ENCODE results near the gene GALNT17. TPM values are rescaled to one million over a fixed set of nuclear protein-coding genes. Genes with fewer than 3 reads are reported as not detected.

The GALNT17 gene
- total RNA-seq, 1 donor = 0.36 TPM

GRCh38 chr7:71453630-71454029 lies 321.7 kb downstream of the GALNT17 start:
- no peaks in the 10 kb centered on the region for H3K36me3 ChIP-seq (ENCODE audit: insufficient read depth, low read length)
- no peak for TF ChIP-seq CTCF (IDR thresholded peaks at IDR 0.05; ENCODE audit: extremely low read depth, low read depth, low read length)
- no peak overlapping the region for H3K4me2 ChIP-seq (ENCODE audit: insufficient read depth, low read length)
- H3K4me1 ChIP-seq (ENCODE audit: insufficient read depth, low read length) = no peaks in the 10 kb centered on the region
- DNase-seq (ENCODE audit: insufficient read length, low spot score, missing footprints) = no peak
- H2AFZ ChIP-seq (ENCODE audit: low read length) = no peak overlapping the region
- no peak overlapping the region for H3K4me3 ChIP-seq (ENCODE audit: insufficient read depth, low read length)
- H4K20me1 ChIP-seq (ENCODE audit: insufficient read depth, low read length) = no peaks in the 10 kb centered on the region
- peaks cover 2% of the 10 kb centered on the region for H3K9me3 ChIP-seq (ENCODE audit: low read depth, low read length)
- no peak overlapping the region for H3K27ac ChIP-seq (ENCODE audit: low read depth, low read length)
- H3K79me2 ChIP-seq (ENCODE audit: insufficient read depth, low read length) = no peaks in the 10 kb centered on the region
- no peaks in the 10 kb centered on the region for H3K27me3 ChIP-seq (ENCODE audit: insufficient read depth, low read length)

GRCh38 chr7:71454981-71455380 lies 323.0 kb downstream of the GALNT17 start:
- DNase-seq (ENCODE audit: insufficient read length, low spot score, missing footprints) = no peak
- TF ChIP-seq CTCF (IDR thresholded peaks at IDR 0.05; ENCODE audit: extremely low read depth, low read depth, low read length) = no peak
- no peak overlapping the region for H3K4me2 ChIP-seq (ENCODE audit: insufficient read depth, low read length)

DNA sequence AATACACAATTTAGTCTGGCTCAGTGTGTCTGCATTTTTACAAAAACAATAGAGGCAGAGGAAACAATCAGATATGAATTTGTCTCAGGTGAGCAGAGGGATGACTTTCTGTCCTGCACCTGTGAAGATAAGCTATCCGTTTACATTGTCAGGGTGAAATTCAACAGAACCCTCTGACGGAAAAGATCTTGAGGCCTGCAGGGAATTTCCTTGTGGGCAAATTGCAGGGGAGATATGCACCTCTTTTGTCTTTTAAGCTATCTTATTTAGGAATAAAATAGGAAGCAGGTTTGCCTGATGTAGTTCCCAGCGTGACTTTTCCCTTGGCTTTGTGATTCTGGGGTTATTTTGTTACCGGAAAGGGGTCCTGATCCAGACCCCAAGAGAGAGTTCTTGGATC lies 325.1 kb downstream of the GALNT17 start:
- Histone ChIP-seq H3K27ac (ENCODE audit: low read depth, low read length) (no peak overlapping the region), H3K4me1 (ENCODE audit: insufficient read depth, low read length) (no peaks in the 10 kb centered on the region), H3K9me3 (ENCODE audit: low read depth, low read length) (peaks cover 2% of the 10 kb centered on the region), H3K4me3 (ENCODE audit: insufficient read depth, low read length) (no peak overlapping the region), H3K4me2 (ENCODE audit: insufficient read depth, low read length) (no peak overlapping the region), H2AFZ (ENCODE audit: low read length) (no peak overlapping the region), H3K79me2 (ENCODE audit: insufficient read depth, low read length) (no peaks in the 10 kb centered on the region), H4K20me1 (ENCODE audit: insufficient read depth, low read length) (no peaks in the 10 kb centered on the region), H3K27me3 (ENCODE audit: insufficient read depth, low read length) (no peaks in the 10 kb centered on the region), H3K36me3 (ENCODE audit: insufficient read depth, low read length) (no peaks in the 10 kb centered on the region)
- DNase-seq (ENCODE audit: insufficient read length, low spot score, missing footprints) = no peak
- no peak for TF ChIP-seq CTCF (IDR thresholded peaks at IDR 0.05; ENCODE audit: extremely low read depth, low read depth, low read length)

More at GRCh38 chr7:71454981-71455380, 323.0 kb downstream of the GALNT17 start:
- H3K27ac ChIP-seq (ENCODE audit: low read depth, low read length) = no peak overlapping the region
- peaks cover 2% of the 10 kb centered on the region for H3K9me3 ChIP-seq (ENCODE audit: low read depth, low read length)
- H3K27me3 ChIP-seq (ENCODE audit: insufficient read depth, low read length) = no peaks in the 10 kb centered on the region
- no peaks in the 10 kb centered on the region for H3K79me2 ChIP-seq (ENCODE audit: insufficient read depth, low read length)
- no peaks in the 10 kb centered on the region for H3K4me1 ChIP-seq (ENCODE audit: insufficient read depth, low read length)
- H3K4me3 ChIP-seq (ENCODE audit: insufficient read depth, low read length) = no peak overlapping the region
- no peaks in the 10 kb centered on the region for H4K20me1 ChIP-seq (ENCODE audit: insufficient read depth, low read length)
- H2AFZ ChIP-seq (ENCODE audit: low read length) = no peak overlapping the region
- no peaks in the 10 kb centered on the region for H3K36me3 ChIP-seq (ENCODE audit: insufficient read depth, low read length)

DNA sequence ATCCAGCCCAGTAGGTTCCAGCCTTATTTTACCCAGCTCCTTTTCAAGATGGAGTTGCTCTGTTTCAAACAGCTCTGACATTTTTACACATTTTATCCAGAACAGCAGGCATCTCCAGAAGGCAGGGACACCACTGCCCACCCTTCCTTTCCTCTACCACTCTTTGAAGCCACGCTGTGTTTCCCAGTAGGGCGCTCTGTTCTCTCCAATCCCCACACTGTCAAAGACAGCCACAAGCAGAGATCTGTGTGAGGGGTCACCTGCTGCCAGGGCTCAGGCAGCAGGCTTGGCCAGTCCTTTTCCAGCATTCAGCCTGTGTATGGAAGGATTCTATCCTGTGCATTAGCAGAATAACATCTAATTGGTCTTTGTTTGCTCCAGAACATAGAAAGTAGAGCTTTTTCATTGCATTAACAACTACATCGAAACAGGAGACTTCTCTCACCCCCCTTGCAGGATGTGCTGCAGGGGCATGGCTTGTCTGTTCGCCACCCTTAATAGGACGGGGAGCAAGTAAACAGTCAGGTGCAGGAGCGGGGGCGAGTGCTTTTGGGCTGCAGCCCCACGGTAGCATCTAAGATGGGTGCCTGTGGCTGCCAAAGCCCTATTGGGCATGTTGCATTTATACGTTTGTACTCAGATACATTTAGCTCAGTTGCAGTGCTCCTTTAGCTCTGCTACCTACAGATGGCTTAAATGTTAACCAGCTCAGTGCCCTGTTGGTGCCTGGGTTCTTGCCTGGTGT lies 326.1 kb downstream of the GALNT17 start:
- no peak for DNase-seq (ENCODE audit: insufficient read length, low spot score, missing footprints)
- no peak overlapping the region for H3K4me2 ChIP-seq (ENCODE audit: insufficient read depth, low read length)
- H3K9me3 ChIP-seq (ENCODE audit: low read depth, low read length) = peaks cover 2% of the 10 kb centered on the region
- H3K79me2 ChIP-seq (ENCODE audit: insufficient read depth, low read length) = no peaks in the 10 kb centered on the region
- H3K36me3 ChIP-seq (ENCODE audit: insufficient read depth, low read length) = no peaks in the 10 kb centered on the region
- H2AFZ ChIP-seq (ENCODE audit: low read length) = no peak overlapping the region
- no peaks in the 10 kb centered on the region for H3K4me1 ChIP-seq (ENCODE audit: insufficient read depth, low read length)
- no peaks in the 10 kb centered on the region for H3K27me3 ChIP-seq (ENCODE audit: insufficient read depth, low read length)
- no peak overlapping the region for H3K27ac ChIP-seq (ENCODE audit: low read depth, low read length)
- no peak overlapping the region for H3K4me3 ChIP-seq (ENCODE audit: insufficient read depth, low read length)
- TF ChIP-seq CTCF (IDR thresholded peaks at IDR 0.05; ENCODE audit: extremely low read depth, low read depth, low read length) = no peak
- H4K20me1 ChIP-seq (ENCODE audit: insufficient read depth, low read length) = no peaks in the 10 kb centered on the region
